ENCODE results near the gene FCHSD2.

GRCh38 chr11:73147771-73148681 is 5.9 kb upstream of the FCHSD2 start:
- TF ChIP-seq CTCF (IDR thresholded peaks at IDR 0.05; ENCODE audit: insufficient read depth, low read depth, low read length) (no peak), EZH2 (IDR thresholded peaks at IDR 0.05; ENCODE audit: insufficient read depth, low read length) (no peak)

All from astrocyte (in vitro differentiated cells and primary cell).